ENCODE measurements around the gene ZBTB20. TPM values are rescaled to one million over a fixed set of nuclear protein-coding genes. Genes with fewer than 3 reads are reported as not detected.

The ZBTB20 gene
- total RNA-seq, 3 donors from 2014 or later (not counting 1 experiment from before 2014, with no cell fraction given): 52.7 to 58.3 (median 55.9) TPM

- no peak for DNase-seq
- intact Hi-C loops (cut with micrococcal nuclease): no loop called here
These were observed 497.8 kb downstream of the ZBTB20 start for GRCh38 chr3:114649331-114649730.

GRCh38 chr3:114646526-114646925 lies 500.6 kb downstream of the ZBTB20 start:
- no peaks in the 10 kb centered on the region for H3K27me3 Mint-ChIP-seq (ENCODE audit: low read depth in 2 of 2)
- Histone ChIP-seq H3K4me3 (ENCODE audit: low read length) (no peak overlapping the region), H3K27ac (ENCODE audit: low read length) (no peak overlapping the region), H3K9me3 (ENCODE audit: control insufficient read depth, insufficient read depth, low read length) (no peaks in the 10 kb centered on the region), H3K36me3 (ENCODE audit: control insufficient read depth, insufficient read depth, low read length) (no peaks in the 10 kb centered on the region), H3K4me1 (ENCODE audit: control insufficient read depth, insufficient read depth, low read length) (no peaks in the 10 kb centered on the region), H3K27me3 (ENCODE audit: control insufficient read depth, insufficient read depth, low read length) (no peaks in the 10 kb centered on the region)
- no peak for DNase-seq
- no peak for ATAC-seq
- H3K4me1 Mint-ChIP-seq: peaks cover 5 to 7% of the 10 kb centered on the region in 2 donors
- intact Hi-C loops (cut with micrococcal nuclease): no loop called here
- no peak overlapping the region for H3K27ac Mint-ChIP-seq
- H3K9me3 Mint-ChIP-seq: no peaks in the 10 kb centered on the region
- TF ChIP-seq, protein P1, sequence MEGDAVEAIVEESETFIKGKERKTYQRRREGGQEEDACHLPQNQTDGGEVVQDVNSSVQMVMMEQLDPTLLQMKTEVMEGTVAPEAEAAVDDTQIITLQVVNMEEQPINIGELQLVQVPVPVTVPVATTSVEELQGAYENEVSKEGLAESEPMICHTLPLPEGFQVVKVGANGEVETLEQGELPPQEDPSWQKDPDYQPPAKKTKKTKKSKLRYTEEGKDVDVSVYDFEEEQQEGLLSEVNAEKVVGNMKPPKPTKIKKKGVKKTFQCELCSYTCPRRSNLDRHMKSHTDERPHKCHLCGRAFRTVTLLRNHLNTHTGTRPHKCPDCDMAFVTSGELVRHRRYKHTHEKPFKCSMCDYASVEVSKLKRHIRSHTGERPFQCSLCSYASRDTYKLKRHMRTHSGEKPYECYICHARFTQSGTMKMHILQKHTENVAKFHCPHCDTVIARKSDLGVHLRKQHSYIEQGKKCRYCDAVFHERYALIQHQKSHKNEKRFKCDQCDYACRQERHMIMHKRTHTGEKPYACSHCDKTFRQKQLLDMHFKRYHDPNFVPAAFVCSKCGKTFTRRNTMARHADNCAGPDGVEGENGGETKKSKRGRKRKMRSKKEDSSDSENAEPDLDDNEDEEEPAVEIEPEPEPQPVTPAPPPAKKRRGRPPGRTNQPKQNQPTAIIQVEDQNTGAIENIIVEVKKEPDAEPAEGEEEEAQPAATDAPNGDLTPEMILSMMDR (IDR thresholded peaks at IDR 0.05): no peak
- 80% methylated on average over 2 of the region's 2 CpGs for WGBS (ENCODE audit: insufficient coverage)
- no peaks in the 10 kb centered on the region for H3K36me3 Mint-ChIP-seq
- no peak overlapping the region for H3K4me3 Mint-ChIP-seq

More at GRCh38 chr3:114649331-114649730, 497.8 kb downstream of the ZBTB20 start:
- Mint-ChIP-seq H3K9me3 (no peaks in the 10 kb centered on the region), H3K4me1 (peaks cover 5 to 7% of the 10 kb centered on the region in 2 donors), H3K27me3 (ENCODE audit: low read depth in 2 of 2) (no peaks in the 10 kb centered on the region), H3K36me3 (no peaks in the 10 kb centered on the region), H3K4me3 (no peak overlapping the region), H3K27ac (no peak overlapping the region)
- Histone ChIP-seq H3K27me3 (ENCODE audit: control insufficient read depth, insufficient read depth, low read length) (no peaks in the 10 kb centered on the region), H3K36me3 (ENCODE audit: control insufficient read depth, insufficient read depth, low read length) (no peaks in the 10 kb centered on the region), H3K4me1 (ENCODE audit: control insufficient read depth, insufficient read depth, low read length) (no peaks in the 10 kb centered on the region), H3K9me3 (ENCODE audit: control insufficient read depth, insufficient read depth, low read length) (no peaks in the 10 kb centered on the region), H3K27ac (ENCODE audit: low read length) (no peak overlapping the region), H3K4me3 (ENCODE audit: low read length) (no peak overlapping the region)
- TF ChIP-seq, protein P1 (IDR thresholded peaks at IDR 0.05): no peak
- no peak for ATAC-seq

- Histone ChIP-seq H3K4me1 (ENCODE audit: control insufficient read depth, insufficient read depth, low read length) (no peaks in the 10 kb centered on the region), H3K4me3 (ENCODE audit: low read length) (no peak overlapping the region), H3K27ac (ENCODE audit: low read length) (no peak overlapping the region), H3K9me3 (ENCODE audit: control insufficient read depth, insufficient read depth, low read length) (no peaks in the 10 kb centered on the region), H3K27me3 (ENCODE audit: control insufficient read depth, insufficient read depth, low read length) (no peaks in the 10 kb centered on the region), H3K36me3 (ENCODE audit: control insufficient read depth, insufficient read depth, low read length) (no peaks in the 10 kb centered on the region)
- TF ChIP-seq, protein P1 (IDR thresholded peaks at IDR 0.05): no peak
- Mint-ChIP-seq H3K27ac (no peak overlapping the region), H3K27me3 (ENCODE audit: low read depth in 2 of 2) (no peaks in the 10 kb centered on the region), H3K9me3 (no peaks in the 10 kb centered on the region), H3K4me3 (no peak overlapping the region), H3K4me1 (peaks cover 0 to 7% of the 10 kb centered on the region in 2 donors), H3K36me3 (no peaks in the 10 kb centered on the region)
- DNase-seq: no peak
- intact Hi-C loops (cut with micrococcal nuclease): no loop called here
- 100% methylated on average over 1 of the region's 1 CpG for WGBS (ENCODE audit: insufficient coverage)
- ATAC-seq: no peak
These were observed 501.7 kb downstream of the ZBTB20 start for GRCh38 chr3:114645392-114645791.

- Histone ChIP-seq H3K4me1 (ENCODE audit: control insufficient read depth, insufficient read depth, low read length) (no peaks in the 10 kb centered on the region), H3K36me3 (ENCODE audit: control insufficient read depth, insufficient read depth, low read length) (no peaks in the 10 kb centered on the region), H3K9me3 (ENCODE audit: control insufficient read depth, insufficient read depth, low read length) (no peaks in the 10 kb centered on the region), H3K27ac (ENCODE audit: low read length) (no peak overlapping the region), H3K27me3 (ENCODE audit: control insufficient read depth, insufficient read depth, low read length) (no peaks in the 10 kb centered on the region), H3K4me3 (ENCODE audit: low read length) (no peak overlapping the region)
- intact Hi-C loops (cut with micrococcal nuclease): no loop called here
- Mint-ChIP-seq H3K4me3 (no peak overlapping the region), H3K36me3 (no peaks in the 10 kb centered on the region), H3K27ac (no peak overlapping the region), H3K4me1 (peaks cover 0 to 7% of the 10 kb centered on the region in 2 donors), H3K9me3 (no peaks in the 10 kb centered on the region), H3K27me3 (ENCODE audit: low read depth in 2 of 2) (no peaks in the 10 kb centered on the region)
- WGBS (ENCODE audit: insufficient coverage): 100% methylated on average over 2 of the region's 3 CpGs
- TF ChIP-seq, protein P1 (IDR thresholded peaks at IDR 0.05): no peak
- no peak for DNase-seq
- ATAC-seq: no peak
These were observed 502.7 kb downstream of the ZBTB20 start for GRCh38 chr3:114644367-114644766.
